ENCODE measurements around the gene ZNF362.

Gene ZNF362

DNA sequence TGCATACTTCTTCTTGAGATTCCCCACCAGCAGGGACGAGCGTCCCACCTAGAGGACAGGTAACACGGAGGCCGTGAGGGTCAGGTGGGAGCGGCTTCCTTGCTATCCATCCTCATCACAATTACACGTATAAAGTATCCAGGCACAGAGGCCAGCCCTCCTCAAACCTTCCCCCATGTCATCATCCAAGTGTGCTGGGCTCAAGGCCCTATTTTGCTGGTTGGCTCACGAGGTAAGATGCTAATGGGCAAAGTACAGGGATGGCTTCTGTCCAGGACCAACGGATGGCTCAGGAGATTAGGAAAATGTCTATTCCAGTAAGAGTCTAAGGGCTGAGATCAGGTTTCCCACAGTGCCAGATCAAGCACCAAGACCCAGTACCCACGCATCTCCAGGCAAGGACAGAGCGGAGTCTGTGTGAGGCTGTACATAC lies 76.1 kb downstream of the ZNF362 start:
- H3K4me3 ChIP-seq (ENCODE audit: low read length), result no peak overlapping the region

DNA sequence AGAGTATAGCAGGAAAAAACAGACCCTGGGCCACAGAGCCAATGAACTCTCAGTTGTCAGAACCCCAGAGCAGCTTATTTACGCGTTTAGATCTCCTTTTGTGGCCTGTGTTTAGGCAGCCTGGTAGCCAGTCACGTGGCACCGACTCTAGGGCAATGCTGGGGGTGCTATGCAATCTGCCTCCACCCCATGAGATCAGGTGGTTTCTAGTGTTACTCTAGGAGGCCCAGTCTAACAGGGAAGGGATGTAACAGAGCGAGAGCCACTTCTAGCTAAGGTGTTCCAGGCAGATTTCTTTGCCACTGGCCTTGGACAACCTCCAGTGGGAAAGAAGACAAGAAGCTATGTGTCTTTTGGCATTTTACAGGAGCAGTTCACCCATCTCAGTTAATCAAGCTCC lies 76.6 kb downstream of the ZNF362 start:
- Histone ChIP-seq H3F3A (ENCODE audit: control insufficient read depth, insufficient read depth) (no peaks in the 10 kb centered on the region), H3K9me3 (ENCODE audit: control insufficient read depth, insufficient read depth, low read length) (no peaks in the 10 kb centered on the region), H3K79me2 (ENCODE audit: control insufficient read depth, low read length) (peaks cover 44% of the 10 kb centered on the region), H3K9me2 (replicated peaks; ENCODE audit: control insufficient read depth, low read length) (no peaks in the 10 kb centered on the region), H3K36me3 (ENCODE audit: control insufficient read depth, low read length) (peaks cover 72% of the 10 kb centered on the region), H3K4me2 (ENCODE audit: low read length) (no peak overlapping the region), H3K27ac (ENCODE audit: low read depth, low read length) (no peak overlapping the region), H3K27me3 (ENCODE audit: control insufficient read depth, low read length) (no peaks in the 10 kb centered on the region), H4K20me1 (ENCODE audit: control insufficient read depth, insufficient read depth, low read depth, low read length) (peaks cover 4% of the 10 kb centered on the region; the same call in 1 of the 2 replicates), H3K4me1 (ENCODE audit: control insufficient read depth, low read length) (no peaks in the 10 kb centered on the region), H3K4me3 (ENCODE audit: low read length) (no peak overlapping the region)
- TF ChIP-seq CTCF (IDR thresholded peaks at IDR 0.05; ENCODE audit: low read depth, low read length, poor library complexity, severe bottlenecking) (no peak), EZH2phosphoT487 (IDR thresholded peaks at IDR 0.05; ENCODE audit: borderline replicate concordance, low read length) (no peak)

More for the DNA sequence above, 76.1 kb downstream of the ZNF362 start:
- H3K27ac ChIP-seq (ENCODE audit: low read depth, low read length), result no peak overlapping the region
- H3K4me2 ChIP-seq (ENCODE audit: low read length), result no peak overlapping the region
- H3K27me3 ChIP-seq (ENCODE audit: control insufficient read depth, low read length), result no peaks in the 10 kb centered on the region
- no peaks in the 10 kb centered on the region for H3K9me2 ChIP-seq (replicated peaks; ENCODE audit: control insufficient read depth, low read length)
- no peaks in the 10 kb centered on the region for H3K4me1 ChIP-seq (ENCODE audit: control insufficient read depth, low read length)
- H3K9me3 ChIP-seq (ENCODE audit: control insufficient read depth, insufficient read depth, low read length), result no peaks in the 10 kb centered on the region
- peaks cover 38% of the 10 kb centered on the region for H3K79me2 ChIP-seq (ENCODE audit: control insufficient read depth, low read length)
- peaks cover 4% of the 10 kb centered on the region; the same call in 1 of the 2 replicates for H4K20me1 ChIP-seq (ENCODE audit: control insufficient read depth, insufficient read depth, low read depth, low read length)
- TF ChIP-seq CTCF (IDR thresholded peaks at IDR 0.05; ENCODE audit: low read depth, low read length, poor library complexity, severe bottlenecking), result no peak
- TF ChIP-seq EZH2phosphoT487 (IDR thresholded peaks at IDR 0.05; ENCODE audit: borderline replicate concordance, low read length), result no peak
- H3K36me3 ChIP-seq (ENCODE audit: control insufficient read depth, low read length), result peaks cover 76% of the 10 kb centered on the region
- H3F3A ChIP-seq (ENCODE audit: control insufficient read depth, insufficient read depth), result no peaks in the 10 kb centered on the region

- Histone ChIP-seq H3K27ac (ENCODE audit: low read depth, low read length) (no peak overlapping the region), H3K79me2 (ENCODE audit: control insufficient read depth, low read length) (peaks cover 56% of the 10 kb centered on the region), H3K4me2 (ENCODE audit: low read length) (no peak overlapping the region), H3K27me3 (ENCODE audit: control insufficient read depth, low read length) (no peaks in the 10 kb centered on the region), H4K20me1 (ENCODE audit: control insufficient read depth, insufficient read depth, low read depth, low read length) (peaks cover 9% of the 10 kb centered on the region; the same call in 1 of the 2 replicates), H3K9me3 (ENCODE audit: control insufficient read depth, insufficient read depth, low read length) (no peaks in the 10 kb centered on the region), H3K4me1 (ENCODE audit: control insufficient read depth, low read length) (peaks cover 4% of the 10 kb centered on the region), H3F3A (ENCODE audit: control insufficient read depth, insufficient read depth) (no peaks in the 10 kb centered on the region), H3K9me2 (replicated peaks; ENCODE audit: control insufficient read depth, low read length) (no peaks in the 10 kb centered on the region), H3K4me3 (ENCODE audit: low read length) (no peak overlapping the region), H3K36me3 (ENCODE audit: control insufficient read depth, low read length) (peaks cover 62% of the 10 kb centered on the region)
- TF ChIP-seq CTCF (IDR thresholded peaks at IDR 0.05; ENCODE audit: low read depth, low read length, poor library complexity, severe bottlenecking), result no peak
- TF ChIP-seq EZH2phosphoT487 (IDR thresholded peaks at IDR 0.05; ENCODE audit: borderline replicate concordance, low read length), result no peak
Observed at GRCh38 chr1:33334081-33334552, 77.8 kb downstream of the ZNF362 start.
